Measurements from ENCODE around the gene UNK.

Gene UNK

GRCh38 chr17:75827308-75828075 is 42.9 kb downstream of the UNK start:
- H3K27ac ChIP-seq, result no peak overlapping the region
- TF ChIP-seq CTCF (conservative IDR thresholded peaks at IDR 0.05), result peak; percentile 81

GRCh38 chr17:75828076-75828400 is 43.4 kb downstream of the UNK start:
- H3K27ac ChIP-seq, result no peak overlapping the region
- TF ChIP-seq CTCF (conservative IDR thresholded peaks at IDR 0.05), result no peak

DNA sequence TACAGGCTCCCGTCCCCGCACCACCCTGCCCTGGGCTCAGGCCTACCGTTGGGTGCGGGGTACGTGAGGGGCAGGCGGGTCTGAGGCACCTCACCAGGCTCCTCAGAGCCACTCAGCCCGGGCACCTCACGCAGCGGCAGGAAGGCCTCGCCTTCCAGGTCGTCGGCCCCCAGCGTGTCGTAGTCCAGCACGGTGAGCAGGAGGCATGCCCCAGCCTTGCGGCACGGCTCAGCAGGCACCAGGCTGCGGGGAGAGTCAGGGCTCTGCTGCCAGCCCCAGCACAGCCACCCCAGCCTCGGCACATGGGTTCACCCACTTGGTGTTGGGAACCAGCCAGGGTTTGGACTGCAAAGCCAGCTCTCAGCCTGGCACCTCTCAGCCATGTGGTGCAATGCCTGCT is 44.1 kb downstream of the UNK start:
- TF ChIP-seq CTCF (conservative IDR thresholded peaks at IDR 0.05), result no peak
- no peak overlapping the region for H3K27ac ChIP-seq

- TF ChIP-seq CTCF (conservative IDR thresholded peaks at IDR 0.05), result no peak
- no peak overlapping the region for H3K27ac ChIP-seq
Observed at GRCh38 chr17:75829747-75830146, 45.1 kb downstream of the UNK start.

DNA sequence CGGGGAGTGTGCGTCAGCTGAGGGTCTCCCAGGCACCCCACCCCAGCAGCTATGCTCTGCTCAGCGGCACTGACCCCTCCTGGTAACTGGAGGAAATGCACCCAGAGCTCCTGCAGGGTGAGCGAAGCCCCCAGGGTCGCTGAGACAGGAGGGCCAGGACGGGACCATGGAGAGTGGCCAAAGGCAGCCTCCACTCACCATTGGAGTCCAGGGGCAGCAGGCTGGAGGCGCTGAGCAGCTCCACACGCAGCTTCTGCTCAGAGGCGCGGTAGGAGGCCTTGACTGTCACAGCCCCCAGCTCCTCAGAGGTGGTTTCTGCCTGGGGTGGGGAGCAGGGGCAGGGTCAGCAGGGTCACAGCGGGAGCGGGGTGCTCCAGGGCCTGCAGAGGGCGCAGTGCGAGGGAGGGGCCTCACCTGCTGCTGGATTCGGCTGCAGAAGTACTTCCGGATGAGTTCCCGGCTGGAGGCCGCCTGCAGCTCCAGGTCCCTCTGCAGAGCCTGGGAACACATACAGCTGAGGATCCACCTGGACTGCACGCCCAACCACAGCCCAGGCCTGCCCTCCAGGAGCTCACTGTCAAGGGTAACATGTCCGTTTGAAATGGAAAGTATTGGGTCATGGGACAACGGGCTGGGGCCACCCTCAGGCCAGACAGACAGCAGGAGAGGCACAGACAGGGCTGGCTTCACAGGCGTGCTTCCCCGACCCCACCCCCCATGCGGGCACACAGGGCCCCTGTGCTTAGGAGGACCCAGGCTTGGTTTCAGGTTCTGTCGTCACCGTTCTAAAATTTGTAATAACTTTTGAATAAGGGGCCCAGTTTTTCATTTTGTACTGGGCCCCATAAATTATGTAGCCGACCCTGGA is 45.8 kb downstream of the UNK start:
- H3K27ac ChIP-seq, result no peak overlapping the region
- TF ChIP-seq CTCF (conservative IDR thresholded peaks at IDR 0.05), result peak; percentile 69

GRCh38 chr17:75831032-75831571 is 46.5 kb downstream of the UNK start:
- no peak for TF ChIP-seq CTCF (conservative IDR thresholded peaks at IDR 0.05)
- no peak overlapping the region for H3K27ac ChIP-seq

DNA sequence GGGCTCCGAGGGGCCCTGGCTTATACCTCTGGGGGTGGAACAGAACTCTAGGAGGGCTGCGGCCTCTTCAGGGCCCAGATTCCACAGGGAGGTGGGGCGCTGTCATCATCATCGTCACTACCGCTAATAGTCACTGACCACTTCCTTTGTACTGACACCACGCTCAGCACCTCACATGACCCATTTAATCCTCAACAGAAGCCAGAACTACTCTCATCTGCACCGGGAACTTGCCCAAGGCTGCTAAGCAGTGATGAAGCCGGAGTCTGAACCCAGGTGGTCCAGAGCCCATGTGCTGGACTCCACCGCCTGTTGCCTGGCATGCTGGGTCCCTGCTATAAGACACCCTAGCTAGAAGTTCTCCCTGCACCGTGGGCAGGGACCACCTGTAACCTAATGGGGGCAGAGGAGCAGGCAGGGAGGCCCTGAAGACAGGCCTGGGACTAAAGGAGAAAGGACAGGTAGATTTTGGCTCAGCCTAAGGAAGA is 47.6 kb downstream of the UNK start:
- no peak overlapping the region for H3K27ac ChIP-seq

More for the DNA sequence above, 47.6 kb downstream of the UNK start:
- TF ChIP-seq CTCF (conservative IDR thresholded peaks at IDR 0.05), result no peak
